AG08396 (cell line): Measurements from ENCODE around the gene CCSER1.
"Not testable (repeated sequence)": the region's sequence is repeated elsewhere in the genome, so short reads cannot be mapped to it uniquely, and the experiment has no call there.

Experiments
- DNase-seq: peaks from one replicate; pipeline ENCODE4 v3.0.0; 2012; ENCODE audit warnings: low spot score, mixed read lengths

Gene CCSER1

GRCh38 chr4:90715242-90715641 lies 588.0 kb downstream of the CCSER1 start:
- no peak for DNase-seq

GRCh38 chr4:90718931-90719330 lies 591.7 kb downstream of the CCSER1 start:
- no peak for DNase-seq

- no peak for DNase-seq
Observed at GRCh38 chr4:90727938-90728337, 600.7 kb downstream of the CCSER1 start.

- no peak for DNase-seq
Observed at GRCh38 chr4:90730752-90731151, 603.6 kb downstream of the CCSER1 start.

- DNase-seq, result no peak
Observed at GRCh38 chr4:90733211-90733610, 606.0 kb downstream of the CCSER1 start.

GRCh38 chr4:90745176-90745575 lies 618.0 kb downstream of the CCSER1 start:
- DNase-seq, result no peak

- no peak for DNase-seq
Observed at GRCh38 chr4:90753068-90753467, 625.9 kb downstream of the CCSER1 start.

- DNase-seq, result no peak
Observed at GRCh38 chr4:90757534-90758060, 630.4 kb downstream of the CCSER1 start.

- no peak for DNase-seq
Observed at GRCh38 chr4:90760059-90760458, 632.9 kb downstream of the CCSER1 start.

GRCh38 chr4:90766837-90767236 lies 639.6 kb downstream of the CCSER1 start:
- no peak for DNase-seq

GRCh38 chr4:90769251-90769650 lies 642.1 kb downstream of the CCSER1 start:
- no peak for DNase-seq

- DNase-seq, result no peak
Observed at GRCh38 chr4:90780193-90780592, 653.0 kb downstream of the CCSER1 start.

- DNase-seq, result no peak
Observed at GRCh38 chr4:90786602-90787001, 659.4 kb downstream of the CCSER1 start.

- DNase-seq, result no peak
Observed at GRCh38 chr4:90792696-90793095, 665.5 kb downstream of the CCSER1 start.

GRCh38 chr4:90798948-90799347 lies 671.8 kb downstream of the CCSER1 start:
- DNase-seq, result no peak

GRCh38 chr4:90799895-90800294 lies 672.7 kb downstream of the CCSER1 start:
- DNase-seq, result no peak

- DNase-seq, result no peak
Observed at GRCh38 chr4:90815569-90815968, 688.4 kb downstream of the CCSER1 start.

- DNase-seq, result no peak
Observed at GRCh38 chr4:90816754-90817153, 689.6 kb downstream of the CCSER1 start.

- DNase-seq, result no peak
Observed at GRCh38 chr4:90824266-90825150, 697.3 kb downstream of the CCSER1 start.

- DNase-seq, result no peak
Observed at GRCh38 chr4:90825849-90826248, 698.7 kb downstream of the CCSER1 start.

GRCh38 chr4:90833706-90834105 lies 706.5 kb downstream of the CCSER1 start:
- no peak for DNase-seq

GRCh38 chr4:90837241-90837640 lies 710.0 kb downstream of the CCSER1 start:
- no peak for DNase-seq

- DNase-seq, result not testable (repeated sequence)
Observed at GRCh38 chr4:90838859-90839258, 711.7 kb downstream of the CCSER1 start.

- DNase-seq, result no peak
Observed at GRCh38 chr4:90840291-90840690, 713.1 kb downstream of the CCSER1 start.
